Trophoblast cell (in vitro differentiated cells and primary cell): ENCODE data around the gene RAB8A. TPM values are rescaled to one million over a fixed set of nuclear protein-coding genes. Genes with fewer than 3 reads are reported as not detected.

Experiments used
- DNase-seq, 2 donors: peaks; one replicate each; pipeline ENCODE4 v3.0.0-alpha.2; 2016
- H2AFZ ChIP-seq: 2 replicates; pipeline ENCODE4 v1.6.1; 2013; ENCODE audit warnings: low read length, moderate library complexity, mild to moderate bottlenecking; ENCODE audit not compliant: insufficient read depth, poor library complexity
- H2AK5ac ChIP-seq: 2 replicates; pipeline ENCODE4 v1.6.1; 2013; ENCODE audit warnings: mild to moderate bottlenecking, low read length
- H2BK120ac ChIP-seq: 2 replicates; pipeline ENCODE4 v1.6.1; 2013; ENCODE audit warnings: low read length, mild to moderate bottlenecking, moderate library complexity; ENCODE audit not compliant: insufficient read depth, poor library complexity
- H2BK12ac ChIP-seq: 2 replicates; pipeline ENCODE4 v1.6.1; 2013; ENCODE audit warnings: mild to moderate bottlenecking, low read length, moderate library complexity
- H2BK5ac ChIP-seq: 2 replicates; pipeline ENCODE4 v1.6.1; 2013; ENCODE audit warnings: low read length, low read depth, moderate library complexity, mild to moderate bottlenecking; ENCODE audit not compliant: poor library complexity
- H3K14ac ChIP-seq: 2 replicates; pipeline ENCODE4 v1.6.1; 2013; ENCODE audit warnings: mild to moderate bottlenecking, low read length
- H3K18ac ChIP-seq: 2 replicates; pipeline ENCODE4 v1.6.1; 2013; ENCODE audit warnings: mild to moderate bottlenecking, low read length
- H3K23ac ChIP-seq: 2 replicates; pipeline ENCODE4 v1.6.1; 2013; ENCODE audit warnings: low read length
- H3K27ac ChIP-seq: 2 replicates; pipeline ENCODE4 v1.5.1; 2013; ENCODE audit warnings: low read depth, mild to moderate bottlenecking, inconsistent platforms, low read length, moderate library complexity
- H3K27me3 ChIP-seq: 2 replicates; pipeline ENCODE4 v1.6.1; 2013; ENCODE audit warnings: inconsistent platforms, mild to moderate bottlenecking, low read length, moderate library complexity; ENCODE audit not compliant: insufficient read depth
- H3K36me3 ChIP-seq, 2 experiments: 1 replicate in 1 of 2; 2 replicates in 1 of 2; pipeline ENCODE4 v1.6.1; 2013; ENCODE audit warnings: low read length in 2 of 2, mild to moderate bottlenecking in 2 of 2, moderate library complexity in 1 of 2; ENCODE audit not compliant: insufficient read depth in 2 of 2, control insufficient read depth in 1 of 2
- H3K4ac ChIP-seq: 2 replicates; pipeline ENCODE4 v1.6.1; 2013; ENCODE audit warnings: low read depth, mild to moderate bottlenecking, low read length, moderate library complexity
- H3K4me1 ChIP-seq, 2 experiments: 1 replicate in 1 of 2; 2 replicates in 1 of 2; pipeline ENCODE4 v1.6.1; 2013; ENCODE audit warnings: low read length in 2 of 2, mild to moderate bottlenecking in 2 of 2, moderate library complexity in 1 of 2; ENCODE audit not compliant: insufficient read depth in 2 of 2, control insufficient read depth in 1 of 2
- H3K4me2 ChIP-seq: 2 replicates; pipeline ENCODE4 v1.6.1; 2013; ENCODE audit warnings: inconsistent platforms, mild to moderate bottlenecking, low read length, moderate library complexity
- H3K4me3 ChIP-seq: 2 replicates; pipeline ENCODE4 v1.5.1; 2013; ENCODE audit warnings: mild to moderate bottlenecking, low read depth, low read length, inconsistent platforms
- H3K79me1 ChIP-seq: one replicate; pipeline ENCODE4 v1.6.1; 2013; ENCODE audit warnings: low read length
- H3K79me2 ChIP-seq: 2 replicates; pipeline ENCODE4 v1.6.1; 2013; ENCODE audit warnings: low read length, mild to moderate bottlenecking; ENCODE audit not compliant: control insufficient read depth, insufficient read depth, poor library complexity
- H3K9ac ChIP-seq: 2 replicates; pipeline ENCODE4 v1.6.1; 2013; ENCODE audit warnings: mild to moderate bottlenecking, low read length
- H3K9me3 ChIP-seq: 2 replicates; pipeline ENCODE4 v1.6.1; 2013; ENCODE audit warnings: low read depth, mild to moderate bottlenecking, control low read depth, inconsistent platforms, low read length; ENCODE audit not compliant: insufficient read depth
- H4K12ac ChIP-seq: 2 replicates; pipeline ENCODE4 v1.6.1; 2013; ENCODE audit warnings: low read depth, mild to moderate bottlenecking, low read length, moderate library complexity
- H4K8ac ChIP-seq: 2 replicates; pipeline ENCODE4 v1.6.1; 2013; ENCODE audit warnings: low read depth, mild to moderate bottlenecking, low read length, moderate library complexity
- H4K91ac ChIP-seq: one replicate; pipeline ENCODE4 v1.6.1; 2013; ENCODE audit warnings: low read depth, mild to moderate bottlenecking, low read length, moderate library complexity
- WGBS: extraction: QIAGEN DNeasy Blood & Tissue Kit; methylation state at CpG from one replicate; pipeline ENCODE4 v1.1.7; 2013; ENCODE audit warnings: missing lambda C conversion rate; ENCODE audit not compliant: insufficient read length, insufficient coverage; ENCODE audit errors: extremely low coverage; 5-methylcytosine and 5-hydroxymethylcytosine counted together
- polyA plus RNA-seq: library from polyadenylated mRNA; stranded (reverse); fragments of 200-250 nt; gene quantifications from 2 replicates; pipeline ENCODE4 v1.2.3, GENCODE V29; 2013

Gene RAB8A
- 61.7 and 61.9 TPM in 2 replicates for polyA plus RNA-seq

DNA sequence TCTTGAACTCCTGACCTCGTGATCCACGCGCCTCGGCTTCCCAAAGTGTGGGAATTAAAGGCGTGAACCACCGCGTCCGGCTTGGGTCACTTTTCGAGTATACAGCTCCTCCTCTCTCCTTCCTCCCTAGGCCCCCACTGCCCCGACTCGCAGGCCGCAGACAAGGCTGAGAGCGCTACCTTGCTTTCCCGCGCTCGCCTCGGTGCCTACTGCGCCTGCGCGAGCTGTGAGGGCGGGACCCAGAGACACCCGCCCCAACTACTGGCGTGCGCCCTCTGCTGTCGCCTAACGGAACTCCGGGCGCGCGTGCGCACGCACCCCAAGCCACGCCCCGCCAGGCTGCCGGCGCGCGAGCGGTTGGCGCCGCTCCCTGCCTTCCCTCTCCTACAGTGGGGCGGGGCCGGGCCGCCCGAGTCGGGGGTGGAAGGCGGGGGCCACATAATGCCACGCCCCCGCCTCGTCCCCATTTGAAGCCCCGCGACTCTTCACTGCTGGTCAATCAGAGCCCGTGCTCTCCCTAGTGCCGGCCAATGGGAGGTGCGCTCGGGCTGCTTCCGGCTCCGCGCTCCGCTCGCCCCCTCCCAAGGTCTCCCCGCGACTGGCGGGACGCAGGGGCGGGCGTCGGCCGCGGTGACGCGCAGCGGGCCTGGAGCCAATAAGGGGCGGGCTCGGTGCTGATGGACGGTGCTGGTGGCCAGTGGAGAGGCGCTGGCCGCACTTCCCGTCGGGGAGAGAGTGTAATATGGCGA is at the start of gene RAB8A:
Gene RAB8A, plus strand, starts transcription at position 730 of the 749 bp plus-strand sequence. Its CDS starts 13 bp downstream, at position 743.
- H3K79me2 ChIP-seq, result peaks cover 13% of the 10 kb centered on the region
- no peaks in the 10 kb centered on the region for H3K27me3 ChIP-seq
- H3K14ac ChIP-seq, result peak within 1 kb of the TSS; percentile 89
- H2BK120ac ChIP-seq, result peak within 1 kb of the TSS; percentile 82
- no peaks in the 10 kb centered on the region for H3K9me3 ChIP-seq
- H3K4me3 ChIP-seq, result peak within 1 kb of the TSS; percentile 91
- peak within 1 kb of the TSS; percentile 88 for H2AK5ac ChIP-seq
- peak within 1 kb of the TSS; percentile 14 for H3K27ac ChIP-seq
- peak within 1 kb of the TSS; percentile 91 for H4K91ac ChIP-seq
- H2BK5ac ChIP-seq, result peak within 1 kb of the TSS; percentile 77
- peak within 1 kb of the TSS; percentile 96 for H3K4ac ChIP-seq
- H3K4me2 ChIP-seq, result peak within 1 kb of the TSS; percentile 63
- DNase-seq, result peak; percentile 99 to 100
- no CpG with 5 or more reads among the region's 81 CpGs for WGBS
- peak within 1 kb of the TSS; percentile 90 for H3K9ac ChIP-seq
- H3K79me1 ChIP-seq, result peaks cover 4% of the 10 kb centered on the region
- H3K36me3 ChIP-seq, result peaks cover 0 to 10% of the 10 kb centered on the region in 2 experiments
- peak within 1 kb of the TSS; percentile 76 for H3K18ac ChIP-seq
- no peak within 1 kb of the TSS for H3K23ac ChIP-seq
- peaks cover 20 to 24% of the 10 kb centered on the region in 2 experiments for H3K4me1 ChIP-seq
- H4K8ac ChIP-seq, result peak within 1 kb of the TSS; percentile 91
- H2AFZ ChIP-seq, result peak within 1 kb of the TSS; percentile 71
- H2BK12ac ChIP-seq, result no peak within 1 kb of the TSS
- H4K12ac ChIP-seq, result peak within 1 kb of the TSS; percentile 88

GRCh38 chr19:16061943-16062342 is 49.7 kb upstream of the RAB8A start:
- no peak overlapping the region for H2BK120ac ChIP-seq
- DNase-seq, result no peak
- no peak overlapping the region for H4K8ac ChIP-seq
- no peak overlapping the region for H4K12ac ChIP-seq
- H3K9me3 ChIP-seq, result peaks cover 3% of the 10 kb centered on the region
- H2BK12ac ChIP-seq, result no peak overlapping the region
- no peaks in the 10 kb centered on the region for H3K79me1 ChIP-seq
- no peaks in the 10 kb centered on the region for H3K79me2 ChIP-seq
- no peak overlapping the region for H2AK5ac ChIP-seq
- no CpG with 5 or more reads among the region's 4 CpGs for WGBS
- no peak overlapping the region for H2AFZ ChIP-seq
- H3K36me3 ChIP-seq, result no peaks in the 10 kb centered on the region
- no peak overlapping the region for H3K18ac ChIP-seq
- no peak overlapping the region for H3K4me2 ChIP-seq
- no peak overlapping the region for H3K27ac ChIP-seq
- no peaks in the 10 kb centered on the region for H3K27me3 ChIP-seq
- H3K4ac ChIP-seq, result no peak overlapping the region
- no peak overlapping the region for H4K91ac ChIP-seq
- H3K4me3 ChIP-seq, result no peak overlapping the region
- H3K23ac ChIP-seq, result no peak overlapping the region
- H2BK5ac ChIP-seq, result no peak overlapping the region
- no peaks in the 10 kb centered on the region for H3K4me1 ChIP-seq
- H3K14ac ChIP-seq, result no peak overlapping the region
- no peak overlapping the region for H3K9ac ChIP-seq

- WGBS, result no CpG with 5 or more reads among the region's 2 CpGs
- Histone ChIP-seq H3K4me1 (no peaks in the 10 kb centered on the region), H3K23ac (no peak overlapping the region), H4K8ac (no peak overlapping the region), H3K79me2 (no peaks in the 10 kb centered on the region), H2BK12ac (no peak overlapping the region), H3K27me3 (no peaks in the 10 kb centered on the region), H2AK5ac (no peak overlapping the region), H3K18ac (no peak overlapping the region), H3K79me1 (no peaks in the 10 kb centered on the region), H4K12ac (no peak overlapping the region), H3K4me2 (no peak overlapping the region), H3K9me3 (peaks cover 3% of the 10 kb centered on the region), H2AFZ (no peak overlapping the region), H3K4me3 (no peak overlapping the region), H2BK120ac (no peak overlapping the region), H3K14ac (no peak overlapping the region), H3K9ac (no peak overlapping the region), H4K91ac (no peak overlapping the region), H3K36me3 (no peaks in the 10 kb centered on the region), H2BK5ac (no peak overlapping the region), H3K4ac (no peak overlapping the region), H3K27ac (no peak overlapping the region)
- DNase-seq, result peak; percentile 53 to 86
Measured at GRCh38 chr19:16062789-16063188, 48.9 kb upstream of the RAB8A start.

- no peak for DNase-seq
- H2BK120ac ChIP-seq, result no peak overlapping the region
- H3K79me1 ChIP-seq, result no peaks in the 10 kb centered on the region
- no peaks in the 10 kb centered on the region for H3K27me3 ChIP-seq
- no peak overlapping the region for H3K18ac ChIP-seq
- H3K23ac ChIP-seq, result no peak overlapping the region
- H3K27ac ChIP-seq, result no peak overlapping the region
- H2AK5ac ChIP-seq, result no peak overlapping the region
- H4K12ac ChIP-seq, result no peak overlapping the region
- H3K9ac ChIP-seq, result no peak overlapping the region
- no peak overlapping the region for H2BK12ac ChIP-seq
- no peak overlapping the region for H4K91ac ChIP-seq
- H3K4me2 ChIP-seq, result no peak overlapping the region
- no peaks in the 10 kb centered on the region for H3K36me3 ChIP-seq
- no peaks in the 10 kb centered on the region for H3K9me3 ChIP-seq
- no peaks in the 10 kb centered on the region for H3K4me1 ChIP-seq
- no peak overlapping the region for H4K8ac ChIP-seq
- H3K14ac ChIP-seq, result no peak overlapping the region
- no peaks in the 10 kb centered on the region for H3K79me2 ChIP-seq
- WGBS, result no CpG with 5 or more reads among the region's 16 CpGs
- no peak overlapping the region for H2AFZ ChIP-seq
- no peak overlapping the region for H2BK5ac ChIP-seq
- H3K4ac ChIP-seq, result no peak overlapping the region
- H3K4me3 ChIP-seq, result no peak overlapping the region
Measured at GRCh38 chr19:16064209-16064889, 47.3 kb upstream of the RAB8A start.
